A673 (cell line): ENCODE results near the gene MFAP4.

Experiments
- EZH2 ChIP-seq: fragments of 200-600 bp; sonication (generic); IDR thresholded peaks from 2 replicates; pipeline ENCODE4 v1.6.1; 2017; ENCODE audit warnings: borderline replicate concordance, low read depth, mild to moderate bottlenecking, mixed read lengths, antibody characterized with exemption, low read length; ENCODE audit not compliant: poor library complexity, severe bottlenecking
- TF ChIP-seq, protein P1 (sequence below): fragments of 300-800, 200-600 bp; sonication (generic); conservative IDR thresholded peaks from 2 replicates; pipeline ENCODE4 v1.5.1; 2017; ENCODE audit warnings: low read depth, mild to moderate bottlenecking, antibody characterized with exemption, low read length, moderate library complexity, mixed read lengths

DNA sequence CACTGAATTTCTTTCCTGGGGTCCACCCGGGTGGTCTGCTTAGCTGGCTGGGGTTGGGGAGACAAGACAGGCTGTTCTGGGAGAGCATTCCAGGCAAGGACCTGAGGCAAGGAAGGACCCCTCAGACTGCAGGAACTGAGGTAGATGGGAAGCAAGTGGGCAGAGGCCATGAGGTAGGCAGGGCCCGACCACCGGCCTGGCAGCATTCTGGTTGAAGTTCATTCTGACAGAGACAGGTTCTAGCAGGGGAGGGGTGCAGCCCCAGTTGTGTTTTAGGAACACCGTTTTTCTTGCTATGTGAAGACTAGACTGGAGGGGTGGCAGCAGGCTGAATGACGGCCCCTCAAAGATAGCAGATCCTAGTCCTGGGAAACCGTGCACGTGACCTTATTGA, 41.9 kb downstream of the MFAP4 start:
- TF ChIP-seq, protein P1, sequence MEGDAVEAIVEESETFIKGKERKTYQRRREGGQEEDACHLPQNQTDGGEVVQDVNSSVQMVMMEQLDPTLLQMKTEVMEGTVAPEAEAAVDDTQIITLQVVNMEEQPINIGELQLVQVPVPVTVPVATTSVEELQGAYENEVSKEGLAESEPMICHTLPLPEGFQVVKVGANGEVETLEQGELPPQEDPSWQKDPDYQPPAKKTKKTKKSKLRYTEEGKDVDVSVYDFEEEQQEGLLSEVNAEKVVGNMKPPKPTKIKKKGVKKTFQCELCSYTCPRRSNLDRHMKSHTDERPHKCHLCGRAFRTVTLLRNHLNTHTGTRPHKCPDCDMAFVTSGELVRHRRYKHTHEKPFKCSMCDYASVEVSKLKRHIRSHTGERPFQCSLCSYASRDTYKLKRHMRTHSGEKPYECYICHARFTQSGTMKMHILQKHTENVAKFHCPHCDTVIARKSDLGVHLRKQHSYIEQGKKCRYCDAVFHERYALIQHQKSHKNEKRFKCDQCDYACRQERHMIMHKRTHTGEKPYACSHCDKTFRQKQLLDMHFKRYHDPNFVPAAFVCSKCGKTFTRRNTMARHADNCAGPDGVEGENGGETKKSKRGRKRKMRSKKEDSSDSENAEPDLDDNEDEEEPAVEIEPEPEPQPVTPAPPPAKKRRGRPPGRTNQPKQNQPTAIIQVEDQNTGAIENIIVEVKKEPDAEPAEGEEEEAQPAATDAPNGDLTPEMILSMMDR, result no peak
- no peak for TF ChIP-seq EZH2
